Neural crest cell (in vitro differentiated cells): ENCODE results near the gene PRR33. TPM values are rescaled to one million over a fixed set of nuclear protein-coding genes. Genes with fewer than 3 reads are reported as not detected.
"Not testable (repeated sequence)": the region's sequence is repeated elsewhere in the genome, so short reads cannot be mapped to it uniquely, and the experiment has no call there.

Source experiments
- DNase-seq: peaks from one replicate; pipeline ENCODE4 v3.0.0; 2021; ENCODE audit warnings: low read depth, mixed read lengths, low spot score
- H3K27ac Mint-ChIP-seq: one replicate; pipeline ENCODE4 v1.8.0; 2021; ENCODE audit warnings: mild to moderate bottlenecking, mixed read lengths; ENCODE audit not compliant: unreplicated experiment
- H3K27me3 Mint-ChIP-seq: 2 replicates; pipeline ENCODE4 v1.8.0; 2021; ENCODE audit warnings: low read depth, mild to moderate bottlenecking, mixed read lengths
- H3K36me3 Mint-ChIP-seq: 2 replicates; pipeline ENCODE4 v1.8.0; 2021; ENCODE audit warnings: low read depth, mild to moderate bottlenecking, mixed read lengths
- H3K4me1 Mint-ChIP-seq: 2 replicates; pipeline ENCODE4 v1.8.0; 2021; ENCODE audit warnings: mixed read lengths
- H3K4me3 Mint-ChIP-seq: one replicate; pipeline ENCODE4 v1.8.0; 2021; ENCODE audit warnings: mild to moderate bottlenecking, mixed read lengths
- H3K9me3 Mint-ChIP-seq: 2 replicates; pipeline ENCODE4 v1.8.0; 2021; ENCODE audit warnings: mixed read lengths
- CTCF ChIP-seq: fragments of 200-600 bp; sonication (generic); conservative IDR thresholded peaks from 2 replicates; pipeline ENCODE4 v1.5.0; 2021; ENCODE audit warnings: antibody characterized with exemption, mild to moderate bottlenecking
- total RNA-seq: library from RNA; stranded (reverse); gene quantifications from 2 replicates; pipeline ENCODE4 v1.2.1, GENCODE V29; 2021

The PRR33 gene
- total RNA-seq, 1 donor from 2014 or later: not detected

GRCh38 chr11:1878137-1879031 is 13.3 kb downstream of the PRR33 start:
- Mint-ChIP-seq H3K27ac (no peak overlapping the region), H3K36me3 (no peaks in the 10 kb centered on the region), H3K4me3 (no peak overlapping the region), H3K4me1 (peaks cover 4% of the 10 kb centered on the region), H3K9me3 (no peaks in the 10 kb centered on the region), H3K27me3 (no peaks in the 10 kb centered on the region)
- no peak for DNase-seq
- TF ChIP-seq CTCF: no peak

GRCh38 chr11:1877211-1878136 is 14.2 kb downstream of the PRR33 start:
- H3K4me1 Mint-ChIP-seq: peaks cover 4% of the 10 kb centered on the region
- no peaks in the 10 kb centered on the region for H3K27me3 Mint-ChIP-seq
- TF ChIP-seq CTCF: no peak
- no peak for DNase-seq
- H3K36me3 Mint-ChIP-seq: no peaks in the 10 kb centered on the region
- peak overlapping the region; percentile 50 for H3K27ac Mint-ChIP-seq
- H3K9me3 Mint-ChIP-seq: no peaks in the 10 kb centered on the region
- no peak overlapping the region for H3K4me3 Mint-ChIP-seq

GRCh38 chr11:1876361-1877063 is 15.2 kb downstream of the PRR33 start:
- TF ChIP-seq CTCF: peak; percentile 57
- Mint-ChIP-seq H3K9me3 (no peaks in the 10 kb centered on the region), H3K27ac (no peak overlapping the region), H3K27me3 (no peaks in the 10 kb centered on the region), H3K4me3 (no peak overlapping the region), H3K36me3 (no peaks in the 10 kb centered on the region), H3K4me1 (peaks cover 4% of the 10 kb centered on the region)
- DNase-seq: peak; percentile 60

- H3K9me3 Mint-ChIP-seq, H3K4me1 Mint-ChIP-seq, H3K27me3 Mint-ChIP-seq, H3K27ac Mint-ChIP-seq, H3K36me3 Mint-ChIP-seq, H3K4me3 Mint-ChIP-seq, DNase-seq: not testable (repeated sequence)
These were observed 15.8 kb downstream of the PRR33 start for GRCh38 chr11:1875851-1876301.

- Mint-ChIP-seq H3K27ac (no peak overlapping the region), H3K4me3 (no peak overlapping the region), H3K9me3 (no peaks in the 10 kb centered on the region), H3K36me3 (no peaks in the 10 kb centered on the region), H3K27me3 (peaks cover 3% of the 10 kb centered on the region), H3K4me1 (peaks cover 7% of the 10 kb centered on the region)
- no peak for TF ChIP-seq CTCF
- DNase-seq: no peak
These were observed 16.4 kb downstream of the PRR33 start for GRCh38 chr11:1875093-1875850.

GRCh38 chr11:1874441-1875092 is 17.1 kb downstream of the PRR33 start:
- DNase-seq, H3K27ac Mint-ChIP-seq, H3K4me3 Mint-ChIP-seq, H3K36me3 Mint-ChIP-seq, H3K4me1 Mint-ChIP-seq, H3K9me3 Mint-ChIP-seq, H3K27me3 Mint-ChIP-seq: not testable (repeated sequence)

GRCh38 chr11:1873813-1874150 is 17.9 kb downstream of the PRR33 start:
- not testable (repeated sequence) for H3K9me3 Mint-ChIP-seq, H3K4me1 Mint-ChIP-seq, DNase-seq, H3K36me3 Mint-ChIP-seq, H3K4me3 Mint-ChIP-seq, H3K27me3 Mint-ChIP-seq, H3K27ac Mint-ChIP-seq
